Measurements from ENCODE around the gene ZNF460. TPM values are rescaled to one million over a fixed set of nuclear protein-coding genes. Genes with fewer than 3 reads are reported as not detected.

Gene ZNF460
- total RNA-seq (2022; extraction: Qiagen RNA extraction) = 0.79 to 1.3 TPM (median 1.1 TPM) in 5 replicates

GRCh38 chr19:57280165-57280961, at the start of gene ZNF460:
ZNF460 (plus strand) TSS chr19:57280485; CDS start chr19:57280807, 322 bp downstream.

DNA sequence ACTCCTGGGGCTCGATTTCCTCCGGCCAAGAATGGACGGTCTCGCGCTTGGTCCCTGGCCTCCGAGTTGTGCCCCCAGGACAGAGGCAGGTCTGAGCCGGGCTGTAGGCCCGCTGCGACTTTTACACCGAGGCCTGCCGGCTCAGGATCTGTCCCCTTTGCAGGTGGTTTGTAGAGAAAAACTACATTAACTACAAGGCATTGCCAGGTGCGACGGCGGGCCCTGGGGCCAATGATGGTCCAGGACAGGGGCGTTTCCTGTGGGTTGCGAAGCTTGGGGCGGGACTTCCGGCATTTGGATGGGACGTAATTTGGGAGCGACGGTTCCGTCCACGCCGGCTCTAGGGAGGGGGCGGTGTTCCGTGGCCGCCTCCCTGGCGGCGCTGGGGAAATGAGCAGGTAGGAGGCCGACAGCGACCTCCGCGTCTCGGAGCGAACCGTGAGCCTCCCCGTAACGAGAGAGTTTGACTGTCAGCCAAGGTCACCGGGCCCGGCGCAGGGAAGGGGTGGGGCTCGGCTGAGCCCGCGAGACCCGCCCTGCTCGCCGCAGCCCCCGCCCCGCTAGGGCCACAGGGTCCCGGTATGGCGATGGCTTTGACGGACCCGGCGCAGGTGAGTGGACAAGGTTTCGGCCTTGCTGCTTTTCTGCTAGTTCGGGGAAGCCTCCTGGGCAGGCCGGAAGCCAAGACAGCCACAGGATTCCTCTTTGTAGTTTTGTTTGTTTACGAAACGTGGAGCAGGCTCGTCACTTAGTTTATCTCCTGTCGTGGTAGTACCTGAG, 39.8 kb upstream of the ZNF460 start, which contains the start of gene ZNF805:
Gene ZNF805, plus strand, starts transcription at position 322 of the 780 bp plus-strand sequence. Its CDS starts 260 bp downstream, at position 582.

DNA sequence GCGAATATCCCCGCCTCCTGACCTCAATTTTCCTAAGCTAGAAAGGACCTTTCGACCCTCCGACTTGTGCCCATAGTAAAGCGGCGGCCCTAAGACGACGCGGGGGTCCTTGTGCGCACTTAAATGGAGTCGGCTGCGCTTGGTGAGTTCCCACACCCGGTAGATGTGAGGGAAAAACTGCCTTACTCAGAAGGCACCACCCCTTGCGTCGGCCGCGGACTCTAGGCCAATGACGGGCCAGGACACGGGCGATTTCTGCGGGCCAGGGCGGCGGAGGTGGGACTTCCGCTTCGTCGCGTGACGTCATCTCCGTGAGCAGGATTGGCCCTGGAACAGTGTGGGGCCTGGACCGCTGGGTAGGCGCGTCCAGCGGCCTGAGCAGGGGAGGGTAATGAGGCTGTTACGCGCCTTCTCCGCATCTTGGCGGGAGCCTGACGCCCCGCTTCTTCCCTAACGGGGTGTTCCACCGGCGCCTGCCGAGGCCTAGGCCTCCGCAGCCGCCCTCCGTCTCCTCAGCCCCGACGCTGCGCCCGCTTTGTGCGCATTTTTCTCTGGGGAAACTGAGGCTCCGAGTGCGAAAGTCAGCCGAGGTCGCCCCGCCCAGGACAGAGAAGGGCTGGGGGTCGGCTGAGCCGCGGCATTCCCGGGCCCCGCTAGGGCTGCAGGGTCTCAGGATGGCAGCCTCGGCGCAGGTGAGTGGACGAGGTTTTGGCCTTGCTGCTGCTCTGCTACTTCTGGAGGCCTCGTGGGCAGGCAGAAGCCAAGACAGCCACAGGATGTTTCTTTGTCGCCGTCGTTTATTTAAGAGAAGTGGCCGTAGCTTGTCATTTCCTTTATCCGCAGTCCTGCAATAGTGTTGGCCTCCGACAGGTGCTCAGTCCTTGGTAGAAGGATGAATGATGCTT, 40.1 kb downstream of the ZNF460 start, which contains the start of gene ZNF543:
Gene ZNF543, plus strand, starts transcription at position 293 of the 905 bp plus-strand sequence. Its CDS starts 382 bp downstream, at position 675.

Other genes starting within 250 kb of the ZNF460 start
- not detected in 5 replicates for gene USP29, start 160.5 kb upstream of the ZNF460 start, total RNA-seq (2022; extraction: Qiagen RNA extraction)
- gene ZIM3, start 135.3 kb upstream of the ZNF460 start, total RNA-seq (2022; extraction: Qiagen RNA extraction) = not detected in 5 replicates
- gene DUXA, start 113.0 kb upstream of the ZNF460 start, total RNA-seq (2022; extraction: Qiagen RNA extraction) = not detected in 5 replicates
- gene ZNF264, start 89.0 kb upstream of the ZNF460 start, total RNA-seq (2022; extraction: Qiagen RNA extraction) = 5.5 to 9.3 TPM (median 9.0 TPM) in 5 replicates
- gene AURKC, start 49.5 kb upstream of the ZNF460 start, total RNA-seq (2022; extraction: Qiagen RNA extraction) = 0.20 to 0.54 TPM (median 0.37 TPM) in 4 of 5 replicates, not detected in the other
- 1.3 to 2.3 TPM (median 1.7 TPM) in 5 replicates for gene ZNF805, start 39.9 kb upstream of the ZNF460 start, total RNA-seq (2022; extraction: Qiagen RNA extraction)
- 1.0 to 1.7 TPM (median 1.3 TPM) in 5 replicates for gene ZNF543, start 40.0 kb downstream of the ZNF460 start, total RNA-seq (2022; extraction: Qiagen RNA extraction)
- gene ZNF304, start 70.8 kb downstream of the ZNF460 start, total RNA-seq (2022; extraction: Qiagen RNA extraction) = 1.9 to 2.4 TPM (median 2.1 TPM) in 5 replicates
- 14.9 to 16.4 TPM (median 15.4 TPM) in 5 replicates for gene TRAPPC2B, start 83.1 kb downstream of the ZNF460 start, total RNA-seq (2022; extraction: Qiagen RNA extraction)
- gene ZNF547, start 83.1 kb downstream of the ZNF460 start, total RNA-seq (2022; extraction: Qiagen RNA extraction) = 1.1 to 1.9 TPM (median 1.6 TPM) in 5 replicates
- gene ZNF548, start 109.4 kb downstream of the ZNF460 start, total RNA-seq (2022; extraction: Qiagen RNA extraction) = 3.5 to 4.4 TPM (median 4.1 TPM) in 5 replicates
- 3.9 to 6.7 TPM (median 5.0 TPM) in 5 replicates for gene ZNF17, start 130.7 kb downstream of the ZNF460 start, total RNA-seq (2022; extraction: Qiagen RNA extraction)
- gene ZNF749, start 154.8 kb downstream of the ZNF460 start, total RNA-seq (2022; extraction: Qiagen RNA extraction) = 13.7 to 16.8 TPM (median 16.0 TPM) in 5 replicates
- 0.05 to 0.07 TPM (median 0.07 TPM) in 4 of 5 replicates, not detected in the other for gene VN1R1, start 176.7 kb downstream of the ZNF460 start, total RNA-seq (2022; extraction: Qiagen RNA extraction)
- 0.90 to 1.7 TPM (median 1.4 TPM) in 5 replicates for gene ZNF772, start 197.1 kb downstream of the ZNF460 start, total RNA-seq (2022; extraction: Qiagen RNA extraction)
- gene ZNF419, start 207.3 kb downstream of the ZNF460 start, total RNA-seq (2022; extraction: Qiagen RNA extraction) = 5.6 to 8.0 TPM (median 6.6 TPM) in 5 replicates
- 3.9 to 6.3 TPM (median 4.6 TPM) in 5 replicates for gene ZNF773, start 219.5 kb downstream of the ZNF460 start, total RNA-seq (2022; extraction: Qiagen RNA extraction)
- 1.5 to 1.9 TPM (median 1.7 TPM) in 5 replicates for gene ZNF549, start 246.9 kb downstream of the ZNF460 start, total RNA-seq (2022; extraction: Qiagen RNA extraction)